ENCODE results near the gene ELP1. TPM values are rescaled to one million over a fixed set of nuclear protein-coding genes. Genes with fewer than 3 reads are reported as not detected.

Gene ELP1
- total and polyA plus RNA-seq, 2 donors (not counting 3 experiments of a cell fraction or from before 2014, with no cell fraction given): 12.6 to 21.8 TPM

- Histone ChIP-seq H2AFZ (ENCODE audit: low read depth, low read length) (no peak overlapping the region), H4K20me1 (replicated peaks; ENCODE audit: control insufficient read depth, extremely low read depth, insufficient read depth, low read length) (no peaks in the 10 kb centered on the region), H3K9ac (replicated peaks; ENCODE audit: extremely low read depth, insufficient read depth, low read length) (no peak overlapping the region), H3K9me1 (replicated peaks; ENCODE audit: control insufficient read depth, extremely low read depth, insufficient read depth, low read length) (no peaks in the 10 kb centered on the region), H3K4me2 (ENCODE audit: insufficient read depth, low read length) (no peak overlapping the region), H3K4me1 (ENCODE audit: control insufficient read depth, extremely low read depth, insufficient read depth, low read length) (no peaks in the 10 kb centered on the region), H3K27ac (ENCODE audit: insufficient read depth, low read depth, low read length) (no peak overlapping the region), H3K4me3 (replicated peaks in 1 of 3; ENCODE audit: insufficient read depth in 1 of 3, low read depth in 1 of 3, low read length in 3 of 3) (no peak overlapping the region), H3K79me2 (ENCODE audit: control insufficient read depth, insufficient read depth, low read length) (no peaks in the 10 kb centered on the region), H3K27me3 (ENCODE audit: control insufficient read depth in 2 of 2, insufficient read depth in 2 of 2, low read length in 2 of 2) (no peaks in the 10 kb centered on the region), H3K36me3 (ENCODE audit: control insufficient read depth in 2 of 2, extremely low read depth in 1 of 2, insufficient read depth in 2 of 2, low read length in 2 of 2) (peaks cover 0 to 12% of the 10 kb centered on the region in 2 experiments), H3K9me3 (replicated peaks; ENCODE audit: control insufficient read depth, insufficient read depth, low read length) (no peaks in the 10 kb centered on the region)
- ChIA-PET POLR2A (no interaction called here), CTCF (interaction anchor here (1.2 to 1.4 kb wide), 2 partner anchors 15 to 85 kb away, joined by 3 to 4 read pairs; no protein-coding TSS in a partner anchor)
- intact Hi-C loops (cut with micrococcal nuclease): no loop called here
- dilution Hi-C loops (cut with MboI; ENCODE audit: extremely low pct_ligation_motif_present, low sequenced_read_pairs): no loop called here
- no peak for TF ChIP-seq MYC (IDR thresholded peaks at IDR 0.05; ENCODE audit: low read depth, low read length)
- TF ChIP-seq JUN (IDR thresholded peaks at IDR 0.05; ENCODE audit: borderline replicate concordance, insufficient read depth, insufficient read length, low read depth): no peak
- TF ChIP-seq EZH2 (IDR thresholded peaks at IDR 0.05; ENCODE audit: borderline replicate concordance, low read depth, low read length, severe bottlenecking): no peak
- no peak for TF ChIP-seq GATA2 (IDR thresholded peaks at IDR 0.05; ENCODE audit: insufficient read depth, insufficient read length, low read depth, low read length)
- TF ChIP-seq POLR2A (IDR thresholded peaks at IDR 0.05; ENCODE audit: low read depth, low read length): no peak
- TF ChIP-seq, protein P1, sequence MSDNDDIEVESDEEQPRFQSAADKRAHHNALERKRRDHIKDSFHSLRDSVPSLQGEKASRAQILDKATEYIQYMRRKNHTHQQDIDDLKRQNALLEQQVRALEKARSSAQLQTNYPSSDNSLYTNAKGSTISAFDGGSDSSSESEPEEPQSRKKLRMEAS (IDR thresholded peaks at IDR 0.05; ENCODE audit: insufficient read depth, insufficient read length): no peak
- BruUV-seq (replicated peaks): no TSS peak
- DNase-seq (ENCODE audit: low read depth, low spot score): no peak
- FAIRE-seq: peak; percentile 37
Measured at GRCh38 chr9:108869092-108869725, 64.7 kb downstream of the ELP1 start.

DNA sequence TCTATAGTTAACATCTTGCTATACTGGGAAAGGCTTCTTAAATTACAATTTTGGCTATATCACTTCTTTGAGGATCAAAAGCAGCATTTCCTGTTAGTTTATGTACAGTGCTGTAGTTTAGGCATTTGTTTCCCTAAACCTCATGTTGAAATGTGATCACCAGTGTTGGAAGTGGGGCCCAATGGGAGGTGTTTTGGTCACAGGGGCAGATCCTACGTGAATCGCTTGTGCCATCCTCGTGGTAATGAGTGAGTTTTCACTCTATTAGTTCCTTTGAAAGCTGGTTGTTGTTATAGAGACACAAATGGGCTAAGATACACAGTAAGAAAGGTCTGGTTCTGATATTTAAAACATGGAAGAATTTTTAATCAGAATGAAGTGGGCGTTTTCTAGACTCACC, 66.1 kb downstream of the ELP1 start:
- H2AFZ ChIP-seq (ENCODE audit: low read depth, low read length): no peak overlapping the region
- ChIA-PET POLR2A (no interaction called here), CTCF (interaction anchor here (1.4 kb wide), 1 partner anchor 86 kb away, joined by 4 read pairs; no protein-coding TSS in a partner anchor)
- H3K4me1 ChIP-seq (ENCODE audit: control insufficient read depth, extremely low read depth, insufficient read depth, low read length): no peaks in the 10 kb centered on the region
- intact Hi-C loops (cut with micrococcal nuclease) (no loop called here), dilution Hi-C loops (cut with MboI; ENCODE audit: extremely low pct_ligation_motif_present, low sequenced_read_pairs) (no loop called here)
- H3K9me1 ChIP-seq (replicated peaks; ENCODE audit: control insufficient read depth, extremely low read depth, insufficient read depth, low read length): no peaks in the 10 kb centered on the region
- H3K27ac ChIP-seq (ENCODE audit: insufficient read depth, low read depth, low read length): no peak overlapping the region
- peaks cover 0 to 10% of the 10 kb centered on the region in 2 experiments for H3K36me3 ChIP-seq (ENCODE audit: control insufficient read depth in 2 of 2, extremely low read depth in 1 of 2, insufficient read depth in 2 of 2, low read length in 2 of 2)
- DNase-seq (ENCODE audit: low read depth, low spot score): no peak
- no peak for TF ChIP-seq POLR2AphosphoS5 (IDR thresholded peaks at IDR 0.05; ENCODE audit: insufficient read depth, low read depth, low read length)
- no peak for TF ChIP-seq POLR2A (IDR thresholded peaks at IDR 0.05; ENCODE audit: low read depth, low read length)
- TF ChIP-seq JUN (IDR thresholded peaks at IDR 0.05; ENCODE audit: borderline replicate concordance, insufficient read depth, insufficient read length, low read depth): no peak
- TF ChIP-seq, protein P1 (IDR thresholded peaks at IDR 0.05; ENCODE audit: insufficient read depth, insufficient read length): no peak
- TF ChIP-seq GATA2 (IDR thresholded peaks at IDR 0.05; ENCODE audit: insufficient read depth, insufficient read length, low read depth, low read length): no peak
- TF ChIP-seq MYC (IDR thresholded peaks at IDR 0.05; ENCODE audit: low read depth, low read length): no peak
- TF ChIP-seq CTCF (IDR thresholded peaks at IDR 0.05; ENCODE audit: extremely low read depth in 1 of 2, insufficient read depth in 1 of 2, low read depth in 1 of 2, low read length in 2 of 2): no peak
- TF ChIP-seq FOS (IDR thresholded peaks at IDR 0.05; ENCODE audit: borderline replicate concordance, insufficient read depth, low read length): no peak
- no peak for TF ChIP-seq EZH2 (IDR thresholded peaks at IDR 0.05; ENCODE audit: borderline replicate concordance, low read depth, low read length, severe bottlenecking)
- H3K9me3 ChIP-seq (replicated peaks; ENCODE audit: control insufficient read depth, insufficient read depth, low read length): no peaks in the 10 kb centered on the region
- H3K27me3 ChIP-seq (ENCODE audit: control insufficient read depth in 2 of 2, insufficient read depth in 2 of 2, low read length in 2 of 2): no peaks in the 10 kb centered on the region
- no peak overlapping the region for H3K9ac ChIP-seq (replicated peaks; ENCODE audit: extremely low read depth, insufficient read depth, low read length)
- no peaks in the 10 kb centered on the region for H3K79me2 ChIP-seq (ENCODE audit: control insufficient read depth, insufficient read depth, low read length)
- FAIRE-seq: no peak
- no TSS peak for BruUV-seq (replicated peaks)
- H3K4me2 ChIP-seq (ENCODE audit: insufficient read depth, low read length): no peak overlapping the region
- no peaks in the 10 kb centered on the region for H4K20me1 ChIP-seq (replicated peaks; ENCODE audit: control insufficient read depth, extremely low read depth, insufficient read depth, low read length)
- no peak overlapping the region for H3K4me3 ChIP-seq (replicated peaks in 1 of 3; ENCODE audit: insufficient read depth in 1 of 3, low read depth in 1 of 3, low read length in 3 of 3)

Measured in endothelial cell of umbilical vein (primary cell).